Measurements from ENCODE around the gene TMIGD2. TPM values are rescaled to one million over a fixed set of nuclear protein-coding genes. Genes with fewer than 3 reads are reported as not detected.
A peak's percentile ranks its signal among the peaks of the same experiment; 100 is the strongest.
"Not testable (repeated sequence)": the region's sequence is repeated elsewhere in the genome, so short reads cannot be mapped to it uniquely, and the experiment has no call there.

The TMIGD2 gene, protein sequence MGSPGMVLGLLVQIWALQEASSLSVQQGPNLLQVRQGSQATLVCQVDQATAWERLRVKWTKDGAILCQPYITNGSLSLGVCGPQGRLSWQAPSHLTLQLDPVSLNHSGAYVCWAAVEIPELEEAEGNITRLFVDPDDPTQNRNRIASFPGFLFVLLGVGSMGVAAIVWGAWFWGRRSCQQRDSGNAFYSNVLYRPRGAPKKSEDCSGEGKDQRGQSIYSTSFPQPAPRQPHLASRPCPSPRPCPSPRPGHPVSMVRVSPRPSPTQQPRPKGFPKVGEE
- total RNA-seq (2012; rRNA removed): not detected in 2 replicates

DNA sequence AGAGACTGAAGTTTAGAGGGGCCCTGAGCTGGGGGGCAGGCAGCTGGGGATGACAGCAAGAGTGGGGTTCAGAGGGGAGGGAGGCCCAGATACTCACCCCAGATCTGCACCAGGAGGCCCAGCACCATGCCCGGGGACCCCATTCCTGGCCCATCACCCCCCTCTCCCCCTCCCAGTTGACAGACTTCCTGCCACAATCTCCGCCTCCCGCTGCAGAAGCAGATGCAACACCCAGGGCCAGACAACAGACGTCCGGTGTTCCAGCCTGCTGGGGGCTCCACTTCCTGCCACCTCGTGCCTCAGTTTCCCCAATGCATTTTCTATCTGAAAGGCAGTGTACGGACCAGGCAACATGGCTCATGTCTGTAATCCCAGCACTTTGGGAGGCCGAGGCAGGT lies at the start of gene TMIGD2:
Gene TMIGD2, minus strand, starts transcription at position 147 of the 398 bp plus-strand sequence. Its CDS starts 4 bp downstream, at position 143.
- Histone ChIP-seq H3K4me3 (ENCODE audit: low read length) (no peak within 1 kb of the TSS), H3K9me3 (replicated peaks; ENCODE audit: low read length) (no peaks in the 10 kb centered on the region), H3K36me3 (ENCODE audit: insufficient read depth, low read length) (no peaks in the 10 kb centered on the region), H3K9ac (ENCODE audit: low read depth, low read length) (no peak within 1 kb of the TSS), H3K27me3 (ENCODE audit: control insufficient read depth, insufficient read depth, low read length) (no peaks in the 10 kb centered on the region), H3K4me1 (ENCODE audit: control insufficient read depth, insufficient read depth, low read length) (no peaks in the 10 kb centered on the region), H3K4me2 (ENCODE audit: low read length) (no peak within 1 kb of the TSS)

DNA sequence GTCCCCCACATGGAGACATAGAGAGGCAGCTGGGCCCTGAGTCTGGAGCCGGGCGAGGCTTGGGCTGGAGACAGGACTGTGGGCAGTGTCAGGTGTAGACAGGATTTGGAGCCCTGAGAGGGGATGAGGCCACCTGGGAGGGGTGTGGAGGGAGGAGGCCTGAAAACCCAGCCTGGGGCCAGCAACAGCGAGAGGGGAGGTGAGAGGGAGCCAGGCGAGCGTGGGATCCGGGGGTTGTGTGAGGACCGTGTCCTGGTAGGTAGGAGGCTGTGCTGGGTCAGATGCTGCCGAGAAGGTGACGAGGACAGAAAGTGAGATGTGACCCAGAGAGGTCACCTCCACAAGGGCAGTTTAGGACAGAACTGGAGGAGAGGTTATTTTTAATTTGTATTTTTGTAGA lies 48.5 kb upstream of the TMIGD2 start:
- H3K9me3 ChIP-seq (replicated peaks; ENCODE audit: low read length): no peaks in the 10 kb centered on the region
- H3K36me3 ChIP-seq (ENCODE audit: insufficient read depth, low read length): peaks cover 3% of the 10 kb centered on the region
- H3K4me2 ChIP-seq (ENCODE audit: low read length): no peak overlapping the region
- no peak overlapping the region for H3K9ac ChIP-seq (ENCODE audit: low read depth, low read length)
- H3K4me1 ChIP-seq (ENCODE audit: control insufficient read depth, insufficient read depth, low read length): no peaks in the 10 kb centered on the region
- no peaks in the 10 kb centered on the region for H3K27me3 ChIP-seq (ENCODE audit: control insufficient read depth, insufficient read depth, low read length)
- no peak overlapping the region for H3K4me3 ChIP-seq (ENCODE audit: low read length)

DNA sequence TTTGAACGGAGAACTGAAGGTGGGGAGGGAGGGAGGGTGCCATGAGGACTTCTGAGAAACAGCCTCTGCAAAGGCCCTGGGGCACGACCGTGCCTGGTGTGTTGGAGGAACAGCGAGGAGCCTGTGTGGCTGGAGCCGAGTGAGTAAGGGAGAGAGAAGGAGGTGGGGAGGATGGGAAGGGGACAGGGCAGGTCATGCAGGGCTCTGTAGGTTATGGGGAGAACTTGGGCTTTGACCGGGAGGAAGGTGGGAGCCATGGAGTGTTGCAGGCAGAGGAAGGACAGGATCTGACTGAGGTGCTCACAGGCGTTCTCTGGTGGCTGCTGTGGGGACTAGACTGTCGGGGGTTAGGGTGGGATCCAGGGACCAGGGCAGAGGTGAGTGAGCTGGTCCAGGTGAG lies 47.9 kb upstream of the TMIGD2 start:
- H3K36me3 ChIP-seq (ENCODE audit: insufficient read depth, low read length): peaks cover 3% of the 10 kb centered on the region
- H3K9ac ChIP-seq (ENCODE audit: low read depth, low read length): no peak overlapping the region
- H3K4me2 ChIP-seq (ENCODE audit: low read length): no peak overlapping the region
- H3K4me1 ChIP-seq (ENCODE audit: control insufficient read depth, insufficient read depth, low read length): no peaks in the 10 kb centered on the region
- no peaks in the 10 kb centered on the region for H3K27me3 ChIP-seq (ENCODE audit: control insufficient read depth, insufficient read depth, low read length)
- H3K4me3 ChIP-seq (ENCODE audit: low read length): no peak overlapping the region
- H3K9me3 ChIP-seq (replicated peaks; ENCODE audit: low read length): no peaks in the 10 kb centered on the region

DNA sequence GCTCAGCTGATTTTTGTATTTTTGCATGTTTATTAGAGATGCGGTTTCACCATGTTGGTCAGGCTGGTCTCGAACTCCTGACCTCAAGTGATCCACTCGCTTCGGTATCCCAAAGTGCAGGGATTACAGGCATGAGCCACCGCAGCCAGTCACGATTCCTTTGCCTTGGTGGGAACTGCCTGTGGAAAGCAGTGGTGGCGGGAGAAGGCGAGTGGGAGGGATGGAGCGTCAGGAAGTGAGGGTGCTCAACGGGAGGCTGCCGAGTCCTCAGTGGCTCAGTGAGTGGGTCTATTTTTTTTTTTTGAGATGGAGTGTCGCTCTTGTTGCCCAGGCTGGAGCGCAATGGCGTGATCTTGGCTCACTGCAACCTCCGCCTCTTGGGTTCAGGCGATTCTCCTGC lies 47.0 kb upstream of the TMIGD2 start:
- H3K9me3 ChIP-seq (replicated peaks; ENCODE audit: low read length); H3K4me2 ChIP-seq (ENCODE audit: low read length); H3K27me3 ChIP-seq (ENCODE audit: control insufficient read depth, insufficient read depth, low read length); H3K36me3 ChIP-seq (ENCODE audit: insufficient read depth, low read length); H3K4me3 ChIP-seq (ENCODE audit: low read length); H3K9ac ChIP-seq (ENCODE audit: low read depth, low read length); H3K4me1 ChIP-seq (ENCODE audit: control insufficient read depth, insufficient read depth, low read length): not testable (repeated sequence)

DNA sequence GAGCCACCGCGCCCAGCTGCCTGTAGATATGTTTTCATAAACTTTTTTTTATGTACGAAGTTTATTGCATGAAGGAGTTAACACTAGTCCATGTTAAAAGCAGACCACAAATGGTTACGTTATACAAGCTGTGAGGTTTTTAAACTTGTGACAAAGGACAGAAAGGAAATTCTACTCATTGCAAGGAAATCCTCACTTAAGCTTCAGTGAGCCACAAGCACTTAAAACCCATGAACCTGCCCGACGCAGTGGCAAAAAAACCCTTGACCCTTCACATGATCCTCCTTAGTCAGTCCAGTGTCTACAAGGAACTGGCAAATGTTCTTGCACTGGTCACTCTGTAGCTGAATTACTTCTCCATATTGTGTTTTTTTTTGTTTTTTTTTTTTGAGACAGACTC lies 45.3 kb upstream of the TMIGD2 start:
- H3K4me2 ChIP-seq (ENCODE audit: low read length): no peak overlapping the region
- no peak overlapping the region for H3K4me3 ChIP-seq (ENCODE audit: low read length)
- H3K27me3 ChIP-seq (ENCODE audit: control insufficient read depth, insufficient read depth, low read length): no peaks in the 10 kb centered on the region
- no peaks in the 10 kb centered on the region for H3K9me3 ChIP-seq (replicated peaks; ENCODE audit: low read length)
- H3K9ac ChIP-seq (ENCODE audit: low read depth, low read length): no peak overlapping the region
- H3K36me3 ChIP-seq (ENCODE audit: insufficient read depth, low read length): peaks cover 3% of the 10 kb centered on the region
- H3K4me1 ChIP-seq (ENCODE audit: control insufficient read depth, insufficient read depth, low read length): peaks cover 7% of the 10 kb centered on the region

DNA sequence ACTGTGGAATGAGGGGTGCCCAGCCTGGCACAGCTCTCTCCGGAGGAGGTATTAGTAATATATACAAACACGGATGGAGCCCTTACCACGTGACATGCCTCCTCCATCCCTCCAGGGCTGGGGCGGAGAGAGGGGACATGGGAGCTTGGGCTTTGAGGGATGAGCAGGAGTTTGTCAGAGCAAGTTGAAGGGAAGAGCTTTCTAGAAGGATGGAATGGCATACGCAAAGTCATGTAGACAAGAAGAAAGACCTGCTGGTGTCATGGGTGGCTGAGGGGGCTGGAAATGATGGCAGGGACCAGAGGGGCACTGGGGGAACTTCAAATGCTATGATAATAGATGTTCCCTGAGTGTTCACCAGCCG lies 43.8 kb upstream of the TMIGD2 start:
- no peak overlapping the region for H3K4me3 ChIP-seq (ENCODE audit: low read length)
- H3K27me3 ChIP-seq (ENCODE audit: control insufficient read depth, insufficient read depth, low read length): no peaks in the 10 kb centered on the region
- peaks cover 13% of the 10 kb centered on the region for H3K4me1 ChIP-seq (ENCODE audit: control insufficient read depth, insufficient read depth, low read length)
- H3K36me3 ChIP-seq (ENCODE audit: insufficient read depth, low read length): peaks cover 3% of the 10 kb centered on the region
- H3K9me3 ChIP-seq (replicated peaks; ENCODE audit: low read length): no peaks in the 10 kb centered on the region
- no peak overlapping the region for H3K4me2 ChIP-seq (ENCODE audit: low read length)
- no peak overlapping the region for H3K9ac ChIP-seq (ENCODE audit: low read depth, low read length)

DNA sequence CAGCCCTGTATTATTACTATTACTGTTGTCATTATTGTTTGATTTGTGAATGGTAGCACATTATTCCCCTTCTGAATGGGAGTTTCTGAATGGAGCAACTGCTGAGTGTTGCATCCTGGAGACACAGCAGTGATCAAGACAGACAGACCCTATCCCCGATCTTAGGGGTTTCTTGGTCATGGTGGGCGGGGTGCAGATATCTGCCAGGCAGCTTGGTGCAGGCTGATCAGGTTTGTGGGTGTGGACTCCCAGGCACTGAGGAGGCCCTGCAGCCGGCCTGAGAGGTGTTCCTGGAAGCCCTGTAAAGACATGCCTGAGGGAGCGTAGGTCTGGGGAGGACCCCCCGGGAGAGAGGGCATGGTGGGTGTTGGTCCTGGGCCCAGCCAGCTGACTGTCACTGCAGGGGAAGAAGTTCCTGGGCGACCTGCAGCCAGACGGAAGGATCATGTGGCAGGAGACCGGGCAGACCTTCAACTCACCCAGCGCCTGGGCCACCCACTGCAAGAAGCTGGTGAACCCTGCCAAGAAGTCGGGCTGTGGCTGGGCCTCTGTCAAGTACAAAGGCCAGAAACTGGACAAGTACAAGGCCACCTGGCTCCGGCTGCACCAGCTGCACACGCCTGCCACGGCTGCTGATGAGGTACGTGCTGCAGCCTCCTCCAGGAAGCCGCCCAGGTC lies 43.3 kb upstream of the TMIGD2 start:
- H3K9me3 ChIP-seq (replicated peaks; ENCODE audit: low read length): no peaks in the 10 kb centered on the region
- H3K4me2 ChIP-seq (ENCODE audit: low read length): no peak overlapping the region
- no peak overlapping the region for H3K4me3 ChIP-seq (ENCODE audit: low read length)

DNA sequence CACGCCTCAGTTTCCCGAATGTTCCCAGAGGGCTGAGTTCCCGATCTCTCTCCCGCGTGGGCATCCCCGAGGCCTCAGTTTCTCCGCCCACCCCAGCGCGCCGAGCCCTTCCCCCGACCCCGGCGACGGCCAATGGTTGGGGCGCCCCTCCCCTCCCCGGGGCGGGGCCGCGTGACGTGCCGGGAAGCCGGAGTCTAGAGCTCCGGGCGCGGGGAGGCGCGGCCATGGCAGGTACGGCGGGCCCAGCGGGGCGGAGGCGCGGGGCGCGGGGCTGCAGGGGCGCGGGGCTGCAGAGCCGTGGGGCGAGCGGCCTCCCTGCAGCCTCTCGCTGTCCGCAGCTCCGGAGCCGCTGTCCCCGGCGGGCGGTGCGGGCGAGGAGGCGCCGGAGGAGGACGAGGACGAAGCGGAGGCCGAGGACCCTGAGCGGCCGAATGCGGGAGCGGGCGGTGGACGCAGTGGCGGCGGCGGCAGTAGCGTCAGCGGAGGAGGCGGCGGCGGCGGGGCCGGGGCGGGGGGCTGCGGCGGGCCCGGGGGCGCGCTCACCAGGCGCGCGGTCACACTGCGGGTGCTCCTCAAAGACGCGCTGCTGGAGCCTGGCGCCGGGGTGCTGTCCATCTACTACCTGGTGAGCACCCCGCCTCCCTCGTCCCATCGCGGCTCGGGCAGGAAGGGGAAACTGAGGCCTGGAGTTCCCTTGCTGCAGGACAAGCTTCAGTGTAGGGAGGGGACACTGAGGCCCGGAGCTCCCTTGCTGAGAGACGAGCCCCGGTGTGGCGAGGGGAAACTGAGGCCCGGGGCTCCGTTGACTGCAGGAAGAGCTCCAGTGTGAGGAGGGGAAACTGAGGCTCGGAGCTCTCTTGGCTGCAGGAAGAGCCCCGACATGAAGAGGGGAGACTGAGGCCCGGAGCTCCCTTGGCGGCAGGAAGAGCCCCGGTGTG lies 41.5 kb upstream of the TMIGD2 start, which contains the start of gene MPND:
Gene MPND, plus strand, starts transcription at position 193 of the 938 bp plus-strand sequence. Its CDS starts 32 bp downstream, at position 225.
- no peaks in the 10 kb centered on the region for H3K27me3 ChIP-seq (ENCODE audit: control insufficient read depth, insufficient read depth, low read length)
- no peaks in the 10 kb centered on the region for H3K9me3 ChIP-seq (replicated peaks; ENCODE audit: low read length)
- peak within 1 kb of the TSS; percentile 88 for H3K4me3 ChIP-seq (ENCODE audit: low read length)
- H3K4me2 ChIP-seq (ENCODE audit: low read length): peak within 1 kb of the TSS; percentile 99
- peaks cover 3% of the 10 kb centered on the region for H3K36me3 ChIP-seq (ENCODE audit: insufficient read depth, low read length)
- peak within 1 kb of the TSS; percentile 84 for H3K9ac ChIP-seq (ENCODE audit: low read depth, low read length)
- H3K4me1 ChIP-seq (ENCODE audit: control insufficient read depth, insufficient read depth, low read length): peaks cover 14% of the 10 kb centered on the region

More for the DNA sequence above, 43.3 kb upstream of the TMIGD2 start:
- no peaks in the 10 kb centered on the region for H3K27me3 ChIP-seq (ENCODE audit: control insufficient read depth, insufficient read depth, low read length)
- no peak overlapping the region for H3K9ac ChIP-seq (ENCODE audit: low read depth, low read length)
- H3K36me3 ChIP-seq (ENCODE audit: insufficient read depth, low read length): peaks cover 3% of the 10 kb centered on the region
- peaks cover 13% of the 10 kb centered on the region for H3K4me1 ChIP-seq (ENCODE audit: control insufficient read depth, insufficient read depth, low read length)

DNA sequence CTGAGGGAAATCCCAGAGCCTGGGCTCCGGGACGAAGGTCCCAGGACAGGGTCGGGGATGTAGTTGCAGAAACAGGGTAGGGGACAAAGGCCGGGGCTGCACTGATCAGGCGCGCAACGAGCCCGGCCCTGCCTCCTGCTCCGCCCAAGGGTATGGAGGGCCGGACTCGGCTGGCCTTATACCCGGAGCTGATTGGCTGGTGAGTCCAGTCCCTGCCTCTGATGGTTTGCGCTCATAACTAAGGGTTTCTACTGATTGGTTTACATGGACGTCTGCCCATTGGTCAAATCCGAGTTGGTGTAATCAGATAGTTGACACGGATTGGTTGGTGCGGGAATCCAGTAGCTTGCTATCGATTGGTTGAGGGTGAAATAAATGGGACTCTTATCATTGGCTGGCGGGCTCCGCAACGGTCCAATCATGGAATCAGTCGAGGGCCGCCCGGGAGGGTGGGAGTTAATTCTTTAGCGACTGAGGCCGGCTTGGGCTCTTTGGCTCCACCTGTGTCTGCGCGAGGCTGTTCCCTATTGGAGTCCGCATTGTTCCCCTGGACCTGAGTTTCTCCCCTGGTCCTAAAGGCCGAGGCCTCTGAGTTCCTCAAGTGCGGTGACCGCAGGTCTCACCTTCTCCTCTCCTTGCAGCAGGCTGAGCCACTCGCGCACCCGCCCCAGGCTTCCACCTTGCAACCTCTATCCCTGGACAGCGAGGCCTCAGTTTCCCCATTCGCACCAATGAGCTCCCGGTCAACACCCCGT lies 40.6 kb upstream of the TMIGD2 start:
- Histone ChIP-seq H3K4me2 (ENCODE audit: low read length) (peak overlapping the region; percentile 99), H3K4me1 (ENCODE audit: control insufficient read depth, insufficient read depth, low read length) (peaks cover 20% of the 10 kb centered on the region), H3K9ac (ENCODE audit: low read depth, low read length) (peak overlapping the region; percentile 84), H3K36me3 (ENCODE audit: insufficient read depth, low read length) (peaks cover 3% of the 10 kb centered on the region), H3K27me3 (ENCODE audit: control insufficient read depth, insufficient read depth, low read length) (no peaks in the 10 kb centered on the region), H3K9me3 (replicated peaks; ENCODE audit: low read length) (no peaks in the 10 kb centered on the region), H3K4me3 (ENCODE audit: low read length) (peak overlapping the region; percentile 88)

DNA sequence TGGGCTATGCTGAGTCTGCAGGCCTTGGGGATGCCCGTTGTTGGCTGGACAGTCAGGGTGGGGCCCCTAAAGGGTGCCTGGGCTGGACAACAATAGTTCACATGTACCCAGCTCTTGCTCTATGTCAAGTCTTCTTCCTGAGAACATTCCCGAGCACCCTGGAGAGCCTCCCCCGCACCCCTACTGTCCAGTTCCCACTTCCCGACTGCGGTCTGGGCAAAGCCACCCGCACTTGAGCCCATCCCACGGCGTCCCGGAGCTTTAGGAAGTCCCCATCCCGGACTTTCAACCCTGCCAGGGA lies 40.1 kb upstream of the TMIGD2 start:
- Histone ChIP-seq H3K4me2 (ENCODE audit: low read length) (peak overlapping the region; percentile 95), H3K4me1 (ENCODE audit: control insufficient read depth, insufficient read depth, low read length) (peaks cover 21% of the 10 kb centered on the region), H3K36me3 (ENCODE audit: insufficient read depth, low read length) (peaks cover 3% of the 10 kb centered on the region), H3K9me3 (replicated peaks; ENCODE audit: low read length) (no peaks in the 10 kb centered on the region), H3K27me3 (ENCODE audit: control insufficient read depth, insufficient read depth, low read length) (no peaks in the 10 kb centered on the region), H3K4me3 (ENCODE audit: low read length) (peak overlapping the region; percentile 79), H3K9ac (ENCODE audit: low read depth, low read length) (peak overlapping the region; percentile 84)
